ENCODE measurements around the gene CELF5. TPM values are rescaled to one million over a fixed set of nuclear protein-coding genes. Genes with fewer than 3 reads are reported as not detected.
A peak's percentile ranks its signal among the peaks of the same experiment; 100 is the strongest.

The CELF5 gene
- total RNA-seq, 1 experiment from 2014 or later: 7.7 TPM

GRCh38 chr19:3310280-3310679, 85.8 kb downstream of the CELF5 start:
- ATAC-seq (no peak), DNase-seq (ENCODE audit: low spot score) (no peak)
- peaks cover 27% of the 10 kb centered on the region for H3K27me3 Mint-ChIP-seq (ENCODE audit: low read depth)
- no peaks in the 10 kb centered on the region for H3K36me3 Mint-ChIP-seq
- no peak overlapping the region for H3K4me3 Mint-ChIP-seq
- no peaks in the 10 kb centered on the region for H3K9me3 Mint-ChIP-seq
- no peak overlapping the region for H3K27ac Mint-ChIP-seq
- ChIA-PET CTCF (no interaction called here), POLR2A (no interaction called here)
- TF ChIP-seq CTCF (IDR thresholded peaks at IDR 0.05): 0 out of 2 replicates have a peak, but pooled peaks have one; percentile 26
- no peak for TF ChIP-seq ARID4B (CRISPR knock-in tag; IDR thresholded peaks at IDR 0.05; ENCODE audit: borderline replicate concordance)
- TF ChIP-seq NR1H2 (CRISPR knock-in tag; IDR thresholded peaks at IDR 0.05): no peak
- no peak for TF ChIP-seq ZNF416 (CRISPR knock-in tag; IDR thresholded peaks at IDR 0.05)
- no peak for TF ChIP-seq CBFB (CRISPR knock-in tag; IDR thresholded peaks at IDR 0.05; ENCODE audit: low read depth)
- TF ChIP-seq NFYB (CRISPR knock-in tag; conservative IDR thresholded peaks at IDR 0.05; ENCODE audit: low read depth): no peak
- H3K4me1 Mint-ChIP-seq: no peaks in the 10 kb centered on the region

- no peak overlapping the region for H3K4me3 Mint-ChIP-seq
- no peaks in the 10 kb centered on the region for H3K9me3 Mint-ChIP-seq
- peaks cover 27% of the 10 kb centered on the region for H3K27me3 Mint-ChIP-seq (ENCODE audit: low read depth)
- ATAC-seq (no peak), DNase-seq (ENCODE audit: low spot score) (no peak)
- no peaks in the 10 kb centered on the region for H3K4me1 Mint-ChIP-seq
- no peak overlapping the region for H3K27ac Mint-ChIP-seq
- no peaks in the 10 kb centered on the region for H3K36me3 Mint-ChIP-seq
- ChIA-PET POLR2A (no interaction called here), CTCF (no interaction called here)
- TF ChIP-seq MYBL2 (CRISPR knock-in tag; IDR thresholded peaks at IDR 0.05): no peak
- TF ChIP-seq CBFB (CRISPR knock-in tag; IDR thresholded peaks at IDR 0.05; ENCODE audit: low read depth): no peak
- no peak for TF ChIP-seq NFE2L1 (CRISPR knock-in tag; IDR thresholded peaks at IDR 0.05)
- TF ChIP-seq USF2 (CRISPR knock-in tag; IDR thresholded peaks at IDR 0.05): no peak
- TF ChIP-seq EMX1 (CRISPR knock-in tag; IDR thresholded peaks at IDR 0.05): no peak
These were observed 86.2 kb downstream of the CELF5 start for GRCh38 chr19:3310711-3311110.

- TF ChIP-seq ESRRA (CRISPR knock-in tag; IDR thresholded peaks at IDR 0.05; ENCODE audit: borderline replicate concordance) (no peak), ZNF138 (CRISPR knock-in tag; conservative IDR thresholded peaks at IDR 0.05) (no peak), CREM (CRISPR knock-in tag; IDR thresholded peaks at IDR 0.05) (no peak), ZNF121 (CRISPR knock-in tag; IDR thresholded peaks at IDR 0.05) (peak; percentile 85)
- Mint-ChIP-seq H3K4me1 (no peaks in the 10 kb centered on the region), H3K4me3 (no peak overlapping the region), H3K27me3 (ENCODE audit: low read depth) (peaks cover 27% of the 10 kb centered on the region), H3K9me3 (no peaks in the 10 kb centered on the region), H3K27ac (no peak overlapping the region), H3K36me3 (no peaks in the 10 kb centered on the region)
- ChIA-PET POLR2A (no interaction called here), CTCF (interaction anchor here (0.5 to 2.6 kb wide), 3 partner anchors 8 to 1342 kb away, joined by 3 to 16 read pairs (median 4); no protein-coding TSS in a partner anchor)
- no peak for DNase-seq (ENCODE audit: low spot score)
- no peak for ATAC-seq
These were observed 88.7 kb downstream of the CELF5 start for GRCh38 chr19:3313199-3313575.
